A673 (cell line): ENCODE measurements around the gene MRGPRF. TPM values are rescaled to one million over a fixed set of nuclear protein-coding genes. Genes with fewer than 3 reads are reported as not detected.

ENCODE experiments used
- BruUV-seq: library from RNA; stranded (reverse); fragments of 400-500 nt; replicated peaks from 2 replicates; lab custom pipeline; 2021; lab: Mats Ljungman, UMichigan
- CTCF ChIA-PET: fragments of 300-600 bp; sonication (Branson Sonifier 250); formaldehyde crosslinking; loops from one replicate; lab custom pipeline; 2022; ENCODE audit warnings: antibody characterized with exemption; lab: Charles Lee
- POLR2A ChIA-PET: fragments of 300-600 bp; sonication (Branson Sonifier 250); formaldehyde crosslinking; loops from one replicate; lab custom pipeline; 2022; ENCODE audit warnings: antibody characterized with exemption; ENCODE audit not compliant: low non-redundant PET; lab: Charles Lee
- DNase-seq: peaks from one replicate; pipeline ENCODE4 v3.0.0-alpha.2; 2015; ENCODE audit warnings: low spot score
- H3K27ac ChIP-seq: fragments of 200-600 bp; sonication (generic); 2 replicates; pipeline ENCODE4 v1.5.1; 2016; ENCODE audit warnings: mixed run types, low read depth, mild to moderate bottlenecking, mixed read lengths, antibody characterized with exemption, low read length; ENCODE audit not compliant: poor library complexity, severe bottlenecking
- H3K27me3 ChIP-seq: fragments of 200-600 bp; sonication (generic); replicated peaks from 2 replicates; pipeline ENCODE4 v1.6.1; 2017; ENCODE audit warnings: mixed run types, low read depth, mild to moderate bottlenecking, mixed read lengths, antibody characterized with exemption, low read length; ENCODE audit not compliant: insufficient read depth, poor library complexity
- H3K36me3 ChIP-seq: fragments of 200-600 bp; sonication (generic); 2 replicates; pipeline ENCODE4 v1.6.1; 2016; ENCODE audit warnings: mixed run types, mild to moderate bottlenecking, mixed read lengths, antibody characterized with exemption, low read length; ENCODE audit not compliant: insufficient read depth, poor library complexity, severe bottlenecking
- H3K4me1 ChIP-seq: fragments of 200-600 bp; sonication (generic); 2 replicates; pipeline ENCODE4 v1.6.1; 2017; ENCODE audit warnings: mixed run types, mild to moderate bottlenecking, mixed read lengths, antibody characterized with exemption, low read length; ENCODE audit not compliant: insufficient read depth, poor library complexity, severe bottlenecking
- H3K4me3 ChIP-seq: fragments of 200-600 bp; sonication (generic); 2 replicates; pipeline ENCODE4 v1.5.1; 2016; ENCODE audit warnings: low read depth, mixed run types, mild to moderate bottlenecking, mixed read lengths, low read length; ENCODE audit not compliant: poor library complexity, severe bottlenecking
- H3K9me3 ChIP-seq: fragments of 200-600 bp; sonication (generic); 2 replicates; pipeline ENCODE4 v1.6.1; 2016; ENCODE audit warnings: mixed run types, low read depth, mild to moderate bottlenecking, mixed read lengths, antibody characterized with exemption, low read length; ENCODE audit not compliant: poor library complexity, severe bottlenecking
- CTCF ChIP-seq: fragments of 300-800, 200-600 bp; sonication (generic); conservative IDR thresholded peaks from 2 replicates; pipeline ENCODE4 v1.5.1; 2017; ENCODE audit warnings: low read depth, mild to moderate bottlenecking, antibody characterized with exemption, low read length, moderate library complexity, mixed read lengths
- EZH2 ChIP-seq: fragments of 200-600 bp; sonication (generic); IDR thresholded peaks from 2 replicates; pipeline ENCODE4 v1.6.1; 2017; ENCODE audit warnings: borderline replicate concordance, low read depth, mild to moderate bottlenecking, mixed read lengths, antibody characterized with exemption, low read length; ENCODE audit not compliant: poor library complexity, severe bottlenecking
- intact Hi-C: fragments of 100-400 bp; cut with micrococcal nuclease; formaldehyde crosslinking; loops from one replicate; pipeline ENCODE4 v1.10.0; 2022; ENCODE audit not compliant: unreplicated experiment
- total RNA-seq: library from RNA; stranded (reverse); gene quantifications from 2 replicates; pipeline ENCODE4 v1.2.3, GENCODE V29; 2021

Gene MRGPRF
- total RNA-seq, 1 experiment from 2014 or later, result 9.3 TPM

- CTCF ChIA-PET, result interaction anchor here (0.6 kb wide), 1 partner anchor 265 kb away, joined by 3 read pairs; no protein-coding TSS in a partner anchor
These were observed 57.5 kb downstream of the MRGPRF start for GRCh38 chr11:68955607-68955958.

GRCh38 chr11:68954836-68955606 is 58.0 kb downstream of the MRGPRF start:
- ChIA-PET POLR2A (no interaction called here), CTCF (no interaction called here)
- no peak overlapping the region for H3K4me3 ChIP-seq
- no peak for DNase-seq
- no peaks in the 10 kb centered on the region for H3K9me3 ChIP-seq
- intact Hi-C loops, result loop anchor here (5.0 kb wide), 1 partner anchor 132 kb away; no protein-coding TSS in a partner anchor
- H3K4me1 ChIP-seq, result no peaks in the 10 kb centered on the region
- no peaks in the 10 kb centered on the region for H3K36me3 ChIP-seq
- H3K27me3 ChIP-seq, result no peaks in the 10 kb centered on the region
- BruUV-seq, result no TSS peak
- TF ChIP-seq CTCF (no peak), EZH2 (no peak)
- no peak overlapping the region for H3K27ac ChIP-seq

More at GRCh38 chr11:68955607-68955958, 57.5 kb downstream of the MRGPRF start:
- POLR2A ChIA-PET, result no interaction called here
- no peaks in the 10 kb centered on the region for H3K36me3 ChIP-seq
- no peaks in the 10 kb centered on the region for H3K9me3 ChIP-seq
- BruUV-seq, result no TSS peak
- H3K27ac ChIP-seq, result no peak overlapping the region
- H3K4me3 ChIP-seq, result no peak overlapping the region
- no peaks in the 10 kb centered on the region for H3K4me1 ChIP-seq
- H3K27me3 ChIP-seq, result no peaks in the 10 kb centered on the region
- intact Hi-C loops, result no loop called here
- no peak for DNase-seq
- TF ChIP-seq CTCF (no peak), EZH2 (no peak)

Other genes starting within 250 kb of the MRGPRF start
- gene CPT1A, start 171.3 kb downstream of the MRGPRF start, total RNA-seq, result 15.5 TPM in 2 replicates
- 126 and 138 TPM in 2 replicates for gene MRPL21, start 109.4 kb downstream of the MRGPRF start, total RNA-seq
- gene IGHMBP2, start 109.4 kb downstream of the MRGPRF start, total RNA-seq, result 48.7 and 49.9 TPM in 2 replicates
- gene MRGPRD, start 32.3 kb downstream of the MRGPRF start, total RNA-seq, result not detected in 2 replicates
- gene TPCN2, start 35.7 kb upstream of the MRGPRF start, total RNA-seq, result 28.9 and 29.9 TPM in 2 replicates
- gene SMIM38, start 142.7 kb upstream of the MRGPRF start, total RNA-seq, result 0.59 and 0.88 TPM in 2 replicates